ENCODE data around the gene MEGF10.
"Not testable (repeated sequence)": the region's sequence is repeated elsewhere in the genome, so short reads cannot be mapped to it uniquely, and the experiment has no call there.

The MEGF10 gene

DNA sequence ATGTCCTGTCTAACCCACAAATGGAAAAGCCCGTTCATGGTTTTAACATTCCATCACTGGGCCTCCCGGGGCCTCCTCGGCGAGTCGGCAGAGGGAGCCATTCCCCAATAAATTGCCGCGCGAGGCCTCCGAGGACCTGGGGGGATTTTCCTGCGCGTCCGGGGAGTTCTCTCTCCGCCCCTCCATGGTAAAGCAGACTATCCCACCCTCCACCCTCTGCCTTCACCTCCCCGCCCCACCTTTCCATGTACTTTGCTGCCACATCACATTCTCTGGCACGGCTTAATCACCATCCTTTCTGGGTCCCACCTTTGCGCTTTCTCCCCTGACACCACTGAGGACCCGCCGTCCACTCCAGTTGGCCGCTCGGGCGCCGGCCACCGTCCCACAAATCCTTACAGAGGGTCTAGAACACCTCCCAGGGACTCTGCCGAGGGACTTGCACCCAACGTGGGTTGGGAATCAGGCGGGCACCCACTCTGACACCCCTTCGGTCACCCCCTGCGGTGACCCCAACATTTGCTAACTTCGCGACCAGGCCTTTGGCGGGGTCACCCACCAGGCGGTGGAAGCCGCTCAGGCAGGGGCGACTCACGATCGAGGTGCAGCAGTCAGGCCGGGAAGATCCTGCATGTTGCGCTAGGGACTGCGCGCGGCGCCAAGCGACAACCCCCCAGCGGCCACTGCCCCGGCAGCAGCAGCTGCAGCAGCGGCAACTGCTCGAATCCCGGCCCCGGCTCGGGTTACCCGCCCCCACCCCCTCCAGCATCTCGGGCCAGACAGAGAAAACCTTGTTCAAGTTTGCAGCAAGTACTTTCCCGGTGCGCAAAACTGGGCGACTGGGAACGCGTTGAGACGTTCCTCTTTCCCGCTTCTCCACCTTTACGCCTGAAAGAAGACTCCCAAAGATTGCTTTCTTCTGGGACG, at the start of gene MEGF10:
Gene MEGF10 (plus strand): TSS at position 778 of the 927 bp plus-strand sequence. CDS start 40,513 bp downstream, outside the sequence.
- no peak for DNase-seq

GRCh38 chr5:127243011-127243410, 47.6 kb upstream of the MEGF10 start:
- DNase-seq, result no peak

DNA sequence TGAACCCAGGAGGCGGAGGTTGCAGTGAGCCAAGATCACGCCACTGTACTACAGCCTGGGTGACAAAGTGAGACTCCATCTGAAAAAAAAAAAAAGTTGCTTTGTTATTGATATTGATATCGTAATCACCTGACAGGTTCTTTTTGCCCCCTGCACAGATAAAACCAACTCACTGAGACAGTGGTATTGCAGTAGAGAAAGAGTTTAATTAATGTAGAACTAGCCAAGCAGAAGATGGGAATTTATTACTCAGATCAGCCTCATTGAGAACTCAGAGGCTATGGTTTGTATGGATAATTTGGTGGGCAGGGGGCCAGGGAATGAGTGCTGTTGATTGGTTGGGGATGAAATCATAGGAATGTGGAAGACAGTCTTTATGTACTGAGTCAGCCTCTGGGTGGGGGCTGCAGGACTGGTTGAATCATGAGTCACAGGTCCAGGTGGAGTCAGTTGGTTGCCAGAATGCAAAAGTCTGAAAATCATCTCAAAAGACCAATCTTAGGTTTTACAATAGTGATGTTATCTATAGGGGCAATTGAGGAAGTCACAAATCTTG, 35.8 kb upstream of the MEGF10 start:
- no peak for DNase-seq

DNA sequence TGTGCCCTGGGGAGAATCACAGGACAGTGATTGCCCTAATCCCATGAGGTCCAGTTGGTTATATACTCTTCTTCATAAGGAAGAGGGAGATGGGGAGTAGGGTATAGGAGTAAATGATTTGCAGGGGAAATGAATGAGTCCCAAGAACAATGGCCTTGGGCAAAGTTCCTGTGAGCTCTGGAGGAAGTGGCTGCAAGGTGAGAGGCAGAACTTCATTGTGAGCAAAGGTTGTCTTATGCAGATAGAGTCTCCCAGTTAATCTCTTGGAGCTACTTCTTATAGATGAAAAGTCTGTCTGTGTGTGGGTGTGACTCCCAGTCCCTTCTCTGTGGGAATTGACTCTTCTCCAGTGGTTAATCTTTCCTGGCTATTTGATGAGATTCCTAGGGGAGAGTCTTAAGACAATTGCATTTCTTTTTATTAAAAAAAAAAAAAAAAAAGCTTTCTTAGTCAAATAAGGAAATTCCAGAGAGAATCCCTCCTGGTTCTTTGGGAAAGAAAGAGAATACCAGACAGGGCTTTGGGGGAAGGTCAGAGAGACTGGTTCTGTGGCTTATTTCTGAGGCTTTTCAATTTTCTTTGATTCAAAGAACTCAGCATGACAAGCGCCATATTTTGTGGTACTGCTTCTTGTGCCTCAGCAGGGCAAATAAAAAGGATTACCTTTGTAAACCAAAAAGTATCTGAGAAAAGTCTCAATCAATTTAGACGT, 33.6 kb upstream of the MEGF10 start:
- DNase-seq, result no peak

- no peak for DNase-seq
Observed at GRCh38 chr5:127260686-127261085, 29.9 kb upstream of the MEGF10 start.

DNA sequence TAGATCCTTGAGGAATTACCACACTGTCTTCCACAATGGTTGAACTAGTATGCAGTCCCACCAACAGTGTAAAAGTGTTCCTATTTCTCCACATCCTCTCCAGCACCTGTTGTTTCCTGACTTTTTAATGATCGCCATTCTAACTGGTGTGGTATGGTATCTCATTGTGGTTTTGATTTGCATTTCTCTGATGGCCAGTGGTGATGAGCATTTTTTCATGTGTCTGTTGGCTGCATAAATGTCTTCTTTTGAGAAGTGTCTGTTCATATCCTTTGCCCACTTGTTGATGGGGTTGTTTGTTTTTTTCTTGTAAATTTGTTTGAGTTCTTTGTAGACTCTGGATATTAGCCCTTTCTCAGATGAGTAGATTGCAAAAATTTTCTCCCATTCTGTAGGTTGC, 25.1 kb upstream of the MEGF10 start:
- not testable (repeated sequence) for DNase-seq

- not testable (repeated sequence) for DNase-seq
Observed at GRCh38 chr5:127268342-127268741, 22.3 kb upstream of the MEGF10 start.

DNA sequence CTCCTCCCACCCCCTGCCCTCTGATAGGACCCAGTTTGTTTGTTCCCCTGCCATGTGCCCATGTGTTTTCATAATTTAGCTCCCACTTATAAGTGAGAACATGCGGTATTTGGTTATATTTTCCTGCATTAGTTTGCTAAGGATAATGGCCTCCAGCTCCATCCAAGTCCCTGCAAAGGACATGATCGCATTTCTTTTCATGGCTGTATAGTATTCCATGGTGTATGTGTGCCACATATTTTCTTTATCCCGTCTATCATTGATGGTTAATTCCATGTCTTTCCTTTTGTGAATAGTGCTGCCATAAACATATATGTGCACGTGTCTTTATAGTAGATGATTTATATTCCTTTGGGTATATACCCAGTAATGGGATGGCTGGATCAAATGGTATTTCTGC, 19.9 kb upstream of the MEGF10 start:
- not testable (repeated sequence) for DNase-seq

GRCh38 chr5:127275641-127276193, 14.9 kb upstream of the MEGF10 start:
- no peak for DNase-seq

GRCh38 chr5:127280491-127281220, 9.9 kb upstream of the MEGF10 start:
- DNase-seq, result no peak

GRCh38 chr5:127281609-127282008, 9.0 kb upstream of the MEGF10 start:
- DNase-seq, result no peak

DNA sequence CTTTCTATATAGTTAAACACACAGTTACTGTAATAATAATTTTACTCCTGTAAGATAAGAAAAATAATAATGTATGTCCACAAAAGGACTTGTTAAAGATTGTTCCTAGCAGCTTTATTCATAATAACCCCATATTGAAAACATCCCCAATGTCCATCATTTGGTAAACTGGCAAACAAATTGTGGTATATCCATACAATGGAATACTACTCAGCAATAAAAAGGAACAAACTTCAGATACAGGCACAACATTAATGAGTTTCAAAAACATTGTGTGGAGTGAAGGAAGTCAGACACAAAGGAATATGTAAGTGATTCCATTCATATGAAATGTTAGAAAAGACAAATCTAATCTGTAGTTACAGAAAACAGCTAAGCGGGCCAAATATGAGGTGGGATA, 1.9 kb upstream of the MEGF10 start:
- no peak for DNase-seq

- DNase-seq, result no peak
Observed at GRCh38 chr5:127290946-127291693, 524 bp downstream of the MEGF10 start.

DNA sequence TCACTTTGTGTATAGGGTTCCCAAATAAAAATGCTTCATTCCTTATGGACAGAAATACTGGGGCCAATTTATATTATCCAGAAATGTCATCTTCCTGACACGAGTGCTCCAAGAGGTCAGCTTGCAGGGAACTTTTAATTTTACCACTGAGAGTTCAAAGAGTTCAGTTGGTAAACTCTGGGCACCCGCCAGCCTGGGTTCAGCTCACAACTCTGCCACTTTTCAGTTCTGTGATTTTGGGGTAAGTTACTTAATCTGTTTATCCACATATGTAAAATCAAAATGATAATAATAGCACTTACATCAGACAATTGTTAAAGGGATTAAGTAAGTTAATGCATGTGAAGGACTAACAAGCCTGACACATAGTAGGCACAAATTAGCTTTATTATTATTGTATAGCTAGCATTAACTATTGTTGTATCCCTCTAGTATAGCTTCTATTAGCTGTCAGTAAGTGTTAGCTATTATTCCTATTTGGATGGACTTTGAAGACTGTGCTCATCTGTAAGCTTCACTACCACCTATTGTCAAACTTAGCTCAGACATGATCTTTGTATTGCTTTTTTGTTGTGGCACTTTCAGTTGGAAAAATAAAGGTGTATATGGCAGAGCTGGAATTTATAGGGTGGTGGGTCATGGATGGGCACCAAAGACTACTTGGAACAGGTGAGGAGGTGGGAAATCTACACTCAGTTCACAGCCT, 1.6 kb downstream of the MEGF10 start:
- DNase-seq, result no peak

DNA sequence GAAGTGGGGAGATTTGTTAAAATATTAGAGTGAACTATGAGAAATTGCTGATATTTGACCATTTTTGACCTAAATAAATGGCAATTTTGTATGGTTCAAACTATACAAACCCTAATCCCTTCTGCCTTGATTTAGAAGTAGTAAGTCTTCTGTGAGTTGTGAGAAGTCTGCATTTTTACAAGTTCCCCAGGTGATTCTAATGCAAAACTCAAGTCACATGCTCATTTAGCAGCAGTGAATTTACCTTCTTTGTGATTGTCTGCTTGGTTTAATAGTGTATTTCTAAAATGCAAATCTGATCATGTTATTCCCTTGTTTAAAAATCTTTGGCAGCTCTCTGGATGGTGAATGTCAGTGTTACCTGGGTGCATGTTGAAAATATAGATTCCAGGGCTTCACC, 2.8 kb downstream of the MEGF10 start:
- DNase-seq, result no peak

DNA sequence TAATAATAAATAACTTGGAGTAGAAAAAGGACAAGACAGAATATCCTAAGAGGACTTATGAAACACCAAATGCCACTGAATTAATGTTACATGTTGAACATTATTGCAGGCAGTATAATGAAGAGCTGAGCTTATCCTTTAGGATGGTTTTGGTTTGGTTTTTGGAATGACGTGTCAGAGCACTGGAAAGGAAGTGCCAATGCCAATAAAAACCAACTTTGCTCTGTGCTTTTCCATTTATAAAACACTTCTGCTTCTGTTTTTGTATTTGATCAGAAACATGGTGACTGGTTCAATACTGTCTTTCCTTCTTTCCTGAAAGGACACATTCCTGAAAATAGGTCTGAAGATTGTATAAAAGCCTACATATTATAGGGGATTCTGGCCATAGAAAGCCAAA, 4.2 kb downstream of the MEGF10 start:
- DNase-seq, result no peak

- DNase-seq, result no peak
Observed at GRCh38 chr5:127295454-127295853, 4.9 kb downstream of the MEGF10 start.

GRCh38 chr5:127296321-127296720, 5.7 kb downstream of the MEGF10 start:
- DNase-seq, result no peak

DNA sequence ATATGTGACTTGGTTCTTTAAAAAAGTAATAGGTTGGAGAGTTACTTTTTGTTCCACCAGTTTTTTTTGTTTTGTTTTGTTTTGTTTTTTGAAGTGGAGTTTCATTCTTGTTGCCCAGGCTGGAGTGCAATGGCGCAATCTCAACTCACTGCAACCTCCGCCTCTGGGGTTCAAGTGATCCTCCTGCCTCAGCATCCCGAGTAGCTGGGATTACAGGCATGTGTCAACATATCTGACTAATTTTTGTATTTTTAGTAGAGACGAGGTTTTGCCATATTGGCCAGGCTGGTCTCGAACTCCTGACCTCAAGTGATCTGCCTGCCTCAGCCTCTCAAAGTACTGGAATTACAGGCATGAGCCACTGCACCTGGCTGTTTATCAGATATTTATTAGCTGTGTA, 6.3 kb downstream of the MEGF10 start:
- DNase-seq, result not testable (repeated sequence)

DNA sequence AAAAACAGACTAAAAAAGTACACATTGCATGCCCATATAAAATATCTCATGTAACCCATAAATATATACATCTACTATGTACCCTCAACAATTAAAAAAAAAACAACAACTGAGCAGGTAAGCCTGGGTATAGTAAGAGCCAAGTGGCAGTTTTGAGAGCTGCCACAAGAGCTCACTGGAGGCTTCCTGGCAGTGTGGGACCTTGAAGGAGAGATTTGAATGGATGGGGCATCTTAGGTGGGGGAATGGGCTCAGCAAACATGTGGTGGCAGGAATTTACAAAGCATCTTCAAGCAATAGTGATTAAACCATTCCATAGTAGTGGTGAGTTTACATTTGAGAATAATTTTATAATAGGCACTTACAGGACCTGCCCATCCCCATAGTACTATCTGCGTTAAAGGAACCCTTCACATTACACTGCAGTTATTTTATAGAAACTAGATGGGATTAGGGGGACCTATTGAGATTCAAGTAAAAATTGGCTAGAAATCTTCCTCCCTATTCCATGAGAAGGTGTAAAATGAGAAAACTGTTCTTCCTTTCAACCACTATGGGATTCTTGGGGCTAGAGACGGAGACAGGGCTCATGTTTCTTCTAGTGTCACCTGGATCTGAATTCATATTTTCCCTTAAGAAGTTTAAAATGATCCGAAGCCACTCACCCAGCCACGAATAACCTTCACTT, 6.9 kb downstream of the MEGF10 start:
- DNase-seq, result no peak

- no peak for DNase-seq
Observed at GRCh38 chr5:127298036-127298429, 7.4 kb downstream of the MEGF10 start.

Measured in NCI-H1105 treated with DMSO at 0.1 percent for 48 hours (cell line).